IPS DF 4.7 (cell line): ENCODE data around the gene RNASE11.

Experiments
- DNase-seq: peaks from one replicate; pipeline ENCODE4 v3.0.0-alpha.2; 2013; ENCODE audit warnings: low spot score; ENCODE audit errors: extremely low read depth

RNASE11 gene

DNA sequence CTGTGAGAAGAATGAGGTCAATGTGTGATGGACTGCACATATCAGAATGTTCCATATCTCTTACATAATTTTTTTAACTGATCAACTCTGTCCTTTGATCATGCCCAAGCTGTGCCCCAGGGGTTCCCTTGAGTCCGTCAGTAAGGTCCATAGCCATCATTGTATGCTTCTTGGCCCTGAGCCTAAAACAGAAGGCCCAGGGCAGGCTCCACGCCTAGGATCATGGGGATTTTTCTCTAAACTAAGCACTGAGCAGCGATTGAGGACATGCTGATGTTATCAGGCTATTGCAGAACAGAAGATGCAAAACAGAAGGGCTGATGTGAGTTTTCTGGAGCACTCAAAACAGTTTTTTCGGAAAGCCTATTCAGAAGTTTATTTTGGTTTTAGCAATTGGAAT, 47.9 kb downstream of the RNASE11 start:
- DNase-seq: no peak
